Common myeloid progenitor, CD34-positive (primary cell): Measurements from ENCODE around the gene DCDC1.

Source experiments
- CTCF ChIA-PET: fragments of 350-600 bp; sonication (Branson Sonifier 250); formaldehyde crosslinking; loops from one replicate; lab custom pipeline; 2021; ENCODE audit warnings: antibody characterized with exemption; lab: Charles Lee
- POLR2A ChIA-PET: fragments of 350-600 bp; sonication (Branson Sonifier 250); formaldehyde crosslinking; loops from one replicate; lab custom pipeline; 2021; ENCODE audit warnings: antibody characterized with exemption; lab: Charles Lee
- DNase-seq, 3 donors: peaks; one replicate each; pipeline versions ENCODE4 v3.0.0 to v3.0.0-alpha.2; 2013
- H3K27ac ChIP-seq, 2 experiments: 1 replicate in 1 of 2; 2 replicates in 1 of 2; pipeline ENCODE4 v1.7.0; 2013; ENCODE audit warnings: inconsistent platforms in 2 of 2, low read length in 2 of 2, mild to moderate bottlenecking in 2 of 2, low read depth in 1 of 2, moderate library complexity in 1 of 2; ENCODE audit not compliant: severe bottlenecking in 2 of 2, insufficient read depth in 1 of 2, poor library complexity in 1 of 2
- H3K27me3 ChIP-seq, 5 experiments: replicated peaks in 2 of 5; 1 replicate in 3 of 5; 2 replicates in 2 of 5; pipeline versions ENCODE4 v1.6.1 to v1.7.0; 2013; ENCODE audit warnings: low read length in 4 of 5, mild to moderate bottlenecking in 2 of 5, moderate library complexity in 2 of 5, inconsistent platforms in 1 of 5; ENCODE audit not compliant: insufficient read depth in 5 of 5, control insufficient read depth in 4 of 5
- H3K36me3 ChIP-seq, 4 experiments: 1 replicate in 2 of 4; 2 replicates in 2 of 4; pipeline versions ENCODE4 v1.6.1 to v1.7.0; 2013; ENCODE audit warnings: low read length in 3 of 4, control low read depth in 1 of 4, mild to moderate bottlenecking in 1 of 4; ENCODE audit not compliant: control insufficient read depth in 4 of 4, insufficient read depth in 4 of 4
- H3K4me1 ChIP-seq, 4 experiments: 1 replicate in 3 of 4; 2 replicates in 1 of 4; pipeline versions ENCODE4 v1.6.1 to v1.7.1; 2013; ENCODE audit warnings: low read length in 3 of 4, mild to moderate bottlenecking in 3 of 4, control low read depth in 1 of 4, inconsistent platforms in 1 of 4, moderate library complexity in 1 of 4; ENCODE audit not compliant: control insufficient read depth in 4 of 4, insufficient read depth in 4 of 4; ENCODE audit errors: control extremely low read depth in 1 of 4
- H3K4me3 ChIP-seq, 7 experiments: 1 replicate in 4 of 7; 2 replicates in 3 of 7; pipeline versions ENCODE4 v1.5.1 to v1.7.0; 2013; ENCODE audit warnings: mild to moderate bottlenecking in 7 of 7, low read length in 6 of 7, moderate library complexity in 6 of 7, inconsistent platforms in 2 of 7, low read depth in 2 of 7, control low read depth in 1 of 7; ENCODE audit not compliant: insufficient read depth in 4 of 7, control insufficient read depth in 1 of 7; ENCODE audit errors: extremely low read depth in 1 of 7
- H3K9me3 ChIP-seq, 5 experiments: 1 replicate in 4 of 5; 2 replicates in 1 of 5; pipeline versions ENCODE4 v1.6.1 to v1.7.1; 2013; ENCODE audit warnings: low read length in 4 of 5, mild to moderate bottlenecking in 2 of 5, inconsistent platforms in 1 of 5, low read depth in 1 of 5, moderate library complexity in 1 of 5; ENCODE audit not compliant: control insufficient read depth in 4 of 5, insufficient read depth in 2 of 5; ENCODE audit errors: control extremely low read depth in 1 of 5
- WGBS: methylation state at CpG from one replicate; pipeline ENCODE4 v1.1.5; 2013; ENCODE audit not compliant: insufficient coverage; 5-methylcytosine and 5-hydroxymethylcytosine counted together

Gene DCDC1

GRCh38 chr11:31110830-31111229 lies 258.7 kb downstream of the DCDC1 start:
- Histone ChIP-seq H3K4me3 (no peak overlapping the region), H3K27ac (no peak overlapping the region), H3K36me3 (no peaks in the 10 kb centered on the region), H3K4me1 (no peaks in the 10 kb centered on the region), H3K9me3 (no peaks in the 10 kb centered on the region), H3K27me3 (peaks cover 0 to 8% (median 0%) of the 10 kb centered on the region in 5 experiments)
- CTCF ChIA-PET: no interaction called here
- 27% methylated on average over 3 of the region's 4 CpGs for WGBS
- DNase-seq: peak in 1 of 3 donors; percentile 2
- POLR2A ChIA-PET: interaction anchor here (0.6 to 0.7 kb wide), 3 partner anchors 882 to 1061 kb away, joined by 3 read pairs; no protein-coding TSS in a partner anchor

- no peak overlapping the region for H3K27ac ChIP-seq
- no peaks in the 10 kb centered on the region for H3K4me1 ChIP-seq
- H3K9me3 ChIP-seq: no peaks in the 10 kb centered on the region
- CTCF ChIA-PET: interaction anchor here (1.9 kb wide), 1 partner anchor 761 kb away, joined by 5 read pairs; no protein-coding TSS in a partner anchor
- DNase-seq: no peak
- peaks cover 0 to 8% (median 0%) of the 10 kb centered on the region in 5 experiments for H3K27me3 ChIP-seq
- 100% methylated on average over 1 of the region's 3 CpGs for WGBS
- POLR2A ChIA-PET: no interaction called here
- H3K36me3 ChIP-seq: no peaks in the 10 kb centered on the region
- no peak overlapping the region for H3K4me3 ChIP-seq
Observed at GRCh38 chr11:31109446-31109845, 260.1 kb downstream of the DCDC1 start.

- POLR2A ChIA-PET: no interaction called here
- no peaks in the 10 kb centered on the region for H3K4me1 ChIP-seq
- DNase-seq: no peak
- CTCF ChIA-PET: interaction anchor here (0.9 to 2.0 kb wide), 11 partner anchors 8 to 1343 kb away, joined by 3 to 14 read pairs (median 4); no protein-coding TSS in a partner anchor
- no peaks in the 10 kb centered on the region for H3K36me3 ChIP-seq
- WGBS: 80% methylated on average over 1 of the region's 2 CpGs
- H3K4me3 ChIP-seq: no peak overlapping the region
- H3K27ac ChIP-seq: no peak overlapping the region
- H3K9me3 ChIP-seq: no peaks in the 10 kb centered on the region
- H3K27me3 ChIP-seq: peaks cover 0 to 8% (median 0%) of the 10 kb centered on the region in 5 experiments
Observed at GRCh38 chr11:31107649-31108048, 261.9 kb downstream of the DCDC1 start.

- Histone ChIP-seq H3K4me1 (no peaks in the 10 kb centered on the region), H3K27me3 (peaks cover 0 to 6% (median 0%) of the 10 kb centered on the region in 5 experiments), H3K36me3 (no peaks in the 10 kb centered on the region), H3K4me3 (no peak overlapping the region), H3K27ac (no peak overlapping the region), H3K9me3 (no peaks in the 10 kb centered on the region)
- WGBS: 51% methylated on average over 5 of the region's 5 CpGs
- ChIA-PET CTCF (interaction anchor here (0.7 to 2.0 kb wide), 12 partner anchors 9 to 1343 kb away, joined by 3 to 14 read pairs (median 4); no protein-coding TSS in a partner anchor), POLR2A (no interaction called here)
- DNase-seq: peak; percentile 34 to 73 (median 37)
Observed at GRCh38 chr11:31106968-31107576, 262.5 kb downstream of the DCDC1 start.

- DNase-seq: no peak
- no peak overlapping the region for H3K27ac ChIP-seq
- no peaks in the 10 kb centered on the region for H3K4me1 ChIP-seq
- WGBS: 100% methylated on average over 1 of the region's 3 CpGs
- H3K4me3 ChIP-seq: no peak overlapping the region
- ChIA-PET CTCF (interaction anchor here (0.7 to 2.0 kb wide), 11 partner anchors 9 to 1344 kb away, joined by 3 to 14 read pairs (median 3); no protein-coding TSS in a partner anchor), POLR2A (no interaction called here)
- peaks cover 0 to 6% (median 0%) of the 10 kb centered on the region in 5 experiments for H3K27me3 ChIP-seq
- no peaks in the 10 kb centered on the region for H3K9me3 ChIP-seq
- no peaks in the 10 kb centered on the region for H3K36me3 ChIP-seq
Observed at GRCh38 chr11:31106326-31106725, 263.2 kb downstream of the DCDC1 start.

- ChIA-PET POLR2A (no interaction called here), CTCF (interaction anchor here (1.1 kb wide), 1 partner anchor 1194 kb away, joined by 3 read pairs; no protein-coding TSS in a partner anchor)
- 100% methylated on average over 2 of the region's 5 CpGs for WGBS
Observed at GRCh38 chr11:31102875-31103274, 266.7 kb downstream of the DCDC1 start.

GRCh38 chr11:31102316-31102715 lies 267.2 kb downstream of the DCDC1 start:
- Histone ChIP-seq H3K27ac (no peak overlapping the region), H3K4me1 (no peaks in the 10 kb centered on the region), H3K36me3 (no peaks in the 10 kb centered on the region), H3K9me3 (no peaks in the 10 kb centered on the region), H3K4me3 (no peak overlapping the region), H3K27me3 (no peaks in the 10 kb centered on the region)
- POLR2A ChIA-PET: no interaction called here
- no peak for DNase-seq
- CTCF ChIA-PET: interaction anchor here (1.1 kb wide), 1 partner anchor 1195 kb away, joined by 3 read pairs; no protein-coding TSS in a partner anchor

More at GRCh38 chr11:31102875-31103274, 266.7 kb downstream of the DCDC1 start:
- Histone ChIP-seq H3K27me3 (no peaks in the 10 kb centered on the region), H3K4me1 (no peaks in the 10 kb centered on the region), H3K36me3 (no peaks in the 10 kb centered on the region), H3K4me3 (no peak overlapping the region), H3K27ac (no peak overlapping the region), H3K9me3 (no peaks in the 10 kb centered on the region)
- DNase-seq: no peak
